ENCODE measurements around the gene FUT9.

FUT9 gene

DNA sequence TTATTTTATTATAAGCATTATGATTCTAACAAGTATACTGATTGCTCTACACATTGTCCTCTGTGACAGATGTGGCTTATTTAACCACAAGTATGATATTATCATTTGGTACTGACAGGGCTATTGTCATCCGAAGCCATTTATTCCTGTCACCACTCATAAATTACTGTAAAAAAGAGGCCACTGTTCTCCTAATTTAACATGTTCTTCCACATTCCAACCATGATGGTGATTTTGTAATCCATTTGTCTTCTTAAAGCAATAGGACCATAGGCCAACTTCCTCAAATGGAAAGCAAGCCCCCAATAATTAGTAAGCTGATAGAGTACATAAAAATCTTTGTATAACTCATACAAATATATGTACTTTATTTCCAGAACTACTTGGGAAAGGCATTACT lies 50.6 kb downstream of the FUT9 start:
- DNase-seq (ENCODE audit: low read depth in 4 of 4, low spot score in 1 of 4) = no peak

DNA sequence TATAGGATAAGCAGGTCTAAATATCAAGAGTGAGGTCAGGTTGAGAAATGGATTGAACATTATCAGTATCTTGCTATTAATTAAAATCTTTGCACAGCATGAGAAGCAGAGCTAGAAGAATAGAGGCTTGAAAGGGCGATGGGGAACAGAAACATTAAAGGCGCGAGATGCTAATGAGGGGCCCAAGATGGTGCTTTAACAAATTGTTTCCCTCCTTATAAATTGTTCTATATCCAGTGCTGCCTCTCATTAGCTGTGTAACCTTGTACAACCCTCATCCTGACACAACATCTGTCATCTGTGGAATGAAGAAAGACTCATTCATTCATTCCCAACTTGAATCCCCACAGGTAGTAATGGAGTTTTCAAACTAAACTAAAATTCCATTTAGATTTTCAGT lies 57.8 kb downstream of the FUT9 start:
- no peak for DNase-seq (ENCODE audit: low read depth in 4 of 4, low spot score in 1 of 4)

DNA sequence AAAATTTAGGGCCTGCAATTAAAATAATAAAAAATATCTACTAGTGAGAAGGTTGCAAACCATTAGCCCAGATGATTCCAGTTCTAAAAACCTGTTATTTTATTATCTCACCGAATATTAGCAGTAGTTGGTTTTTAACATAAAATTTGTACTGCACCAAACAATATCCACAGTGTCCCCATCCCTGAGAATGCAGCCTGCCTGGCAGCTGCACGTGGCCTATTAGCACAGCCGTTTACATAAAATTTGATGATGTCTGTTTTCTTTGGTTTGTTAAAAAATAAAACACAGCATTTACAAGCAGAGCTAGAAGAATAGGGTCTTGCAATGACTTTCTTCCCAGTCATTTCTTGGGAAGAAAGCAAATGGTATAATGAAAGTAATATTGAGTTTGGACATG lies 58.2 kb downstream of the FUT9 start:
- DNase-seq (ENCODE audit: low read depth in 4 of 4, low spot score in 1 of 4) = no peak

DNA sequence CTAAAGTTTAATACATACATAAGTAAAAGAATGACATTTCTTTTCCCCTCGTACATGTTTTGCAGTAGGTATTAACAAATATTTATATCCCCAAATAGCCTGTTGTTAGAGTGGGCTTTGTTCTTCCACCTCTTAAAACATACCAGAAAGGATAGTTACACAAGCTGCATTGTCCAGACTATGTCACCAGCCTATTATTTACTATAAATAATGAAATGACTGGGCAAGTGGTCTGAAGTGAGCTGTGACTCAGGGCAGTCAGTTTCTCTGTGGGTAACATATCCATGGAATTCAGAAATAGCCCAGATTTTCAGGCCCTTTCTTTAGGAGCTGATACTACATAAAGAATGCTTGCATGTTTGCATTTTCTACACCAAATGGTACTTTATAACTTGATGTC lies 60.1 kb downstream of the FUT9 start:
- DNase-seq (ENCODE audit: low read depth in 4 of 4, low spot score in 1 of 4) = no peak

DNA sequence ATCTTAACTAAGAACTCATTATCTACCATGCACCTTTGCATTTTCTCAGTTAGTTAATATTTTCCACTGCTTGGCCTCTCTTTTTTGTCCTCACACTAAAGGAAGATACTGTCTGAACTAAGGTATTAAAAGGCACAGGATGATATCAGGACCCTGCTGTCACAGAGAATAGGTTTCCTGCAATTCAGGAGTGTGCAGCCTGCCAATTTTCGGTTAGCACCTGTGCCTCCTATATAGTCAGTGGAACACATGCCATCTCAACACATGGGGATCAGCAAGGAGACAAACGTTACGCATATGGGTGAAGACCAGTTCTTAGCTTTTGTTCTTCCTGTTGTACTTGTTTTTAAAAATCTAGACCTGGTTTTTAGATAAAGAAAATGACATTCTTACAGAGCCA lies 71.0 kb downstream of the FUT9 start:
- no peak for DNase-seq (ENCODE audit: low read depth in 4 of 4, low spot score in 1 of 4)

DNA sequence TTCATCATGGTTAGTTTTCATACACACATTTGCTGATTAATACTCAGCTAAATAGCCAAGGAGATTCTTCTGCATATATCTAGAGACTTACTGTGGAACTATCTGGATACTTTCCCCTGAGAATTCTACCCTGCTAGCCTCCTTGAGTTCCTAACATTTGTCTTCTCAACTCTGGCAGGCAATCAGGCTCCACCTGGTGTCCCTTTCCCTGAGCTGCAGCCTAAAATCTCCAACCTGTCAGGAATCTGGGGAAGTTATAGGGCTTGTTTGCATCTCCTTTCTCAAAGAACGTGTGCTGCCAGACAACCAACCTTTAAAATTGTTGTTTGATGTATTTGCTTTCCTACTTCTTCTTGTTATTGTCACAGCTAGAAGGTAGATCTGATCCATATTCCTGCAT lies 73.4 kb downstream of the FUT9 start:
- DNase-seq (ENCODE audit: low read depth in 4 of 4, low spot score in 1 of 4) = no peak

DNA sequence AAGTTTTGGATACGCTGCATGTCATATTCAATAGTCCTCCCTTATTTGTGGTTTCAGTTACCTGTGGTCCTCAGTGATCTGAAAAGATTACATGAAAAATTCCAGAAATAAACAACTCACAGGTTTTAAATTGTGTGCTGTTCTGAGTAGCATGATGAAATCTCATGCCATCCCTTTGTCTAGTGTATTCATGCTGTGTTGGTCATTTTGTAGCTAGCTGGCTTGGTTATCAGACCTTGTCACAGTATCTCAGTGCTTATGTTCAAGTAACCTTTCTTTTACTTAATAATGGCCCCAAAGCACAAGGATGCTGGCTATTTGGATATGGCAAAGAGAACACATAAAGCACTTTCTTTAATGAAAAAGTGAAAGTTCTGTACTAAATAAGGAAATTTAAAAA lies 78.3 kb downstream of the FUT9 start:
- no peak for DNase-seq (ENCODE audit: low read depth in 4 of 4, low spot score in 1 of 4)

DNA sequence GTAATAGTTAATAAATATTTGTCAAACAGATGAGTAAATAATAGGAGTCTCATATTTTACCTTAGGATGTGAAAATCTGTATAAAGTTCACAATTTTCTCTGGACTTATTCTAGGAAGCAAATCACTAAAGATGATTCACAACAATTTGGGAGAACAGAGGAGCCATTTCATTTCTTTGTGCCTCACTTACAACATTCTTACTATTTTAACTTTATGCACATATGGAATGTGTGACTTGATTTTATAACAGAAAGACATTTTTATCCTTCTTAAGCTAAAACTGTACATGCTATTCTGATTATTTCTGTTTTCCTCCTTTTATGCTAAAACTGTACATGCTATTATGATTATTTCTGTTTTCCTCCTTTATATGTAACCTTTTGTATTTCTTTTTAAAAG lies 83.3 kb downstream of the FUT9 start:
- DNase-seq (ENCODE audit: low read depth in 4 of 4, low spot score in 1 of 4) = no peak

DNA sequence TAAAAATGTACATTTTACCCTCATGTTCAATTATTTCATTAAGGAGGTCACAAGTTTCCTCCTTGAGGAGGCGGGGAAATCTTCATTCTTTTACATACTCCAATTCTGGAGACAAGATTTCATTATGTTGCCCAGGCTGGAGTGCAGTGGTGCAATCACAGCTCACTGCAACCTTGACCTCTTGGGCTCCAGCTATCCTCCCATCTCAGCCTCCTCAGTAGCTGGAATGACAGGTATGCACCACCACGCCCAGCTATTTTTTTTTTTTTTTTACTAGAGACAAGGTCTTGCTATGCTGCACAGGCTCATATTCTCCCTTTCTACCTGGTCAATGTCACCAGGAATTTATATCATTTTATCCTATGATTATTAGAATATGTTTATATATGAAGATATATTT lies 85.8 kb downstream of the FUT9 start:
- DNase-seq (ENCODE audit: low read depth in 4 of 4, low spot score in 1 of 4) = no peak

DNA sequence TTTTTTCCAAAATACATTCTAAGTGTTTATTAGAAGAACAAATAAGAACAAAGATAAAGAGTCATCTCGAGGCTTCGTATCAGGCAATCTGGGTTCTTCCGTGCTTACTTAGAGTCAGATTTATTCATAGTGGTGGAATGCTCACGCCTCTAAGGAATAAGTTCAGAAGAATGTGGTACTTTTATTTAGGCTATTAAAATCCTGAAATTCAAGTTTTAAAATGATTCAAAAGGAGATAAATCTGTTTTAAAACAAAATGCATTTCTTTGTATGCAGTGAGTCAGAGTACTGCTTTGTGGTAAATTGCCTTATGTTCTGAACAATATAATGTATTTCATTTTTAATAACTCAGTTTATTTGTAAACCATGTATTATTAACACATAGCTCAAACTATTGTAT lies 89.1 kb downstream of the FUT9 start:
- DNase-seq (ENCODE audit: low read depth in 4 of 4, low spot score in 1 of 4) = no peak

DNA sequence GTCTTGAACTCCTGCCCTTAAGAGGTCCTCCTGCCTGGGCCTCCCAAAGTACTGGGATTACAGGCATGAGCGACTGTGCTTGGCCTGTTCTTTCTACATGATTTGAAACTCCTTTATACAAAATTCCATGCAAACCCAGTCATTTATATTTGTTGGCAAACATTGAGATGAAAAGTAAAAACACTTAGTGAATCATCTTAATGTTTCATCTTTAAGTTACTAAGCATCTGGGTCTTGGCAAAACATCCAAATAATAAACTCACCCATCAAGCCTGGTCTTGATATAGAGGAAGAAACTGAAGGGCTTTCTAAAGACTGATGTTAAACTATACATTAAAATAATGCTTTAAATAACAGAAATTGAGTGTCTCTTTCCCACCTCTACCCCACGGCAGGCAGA lies 95.1 kb downstream of the FUT9 start:
- DNase-seq (ENCODE audit: low read depth in 4 of 4, low spot score in 1 of 4) = no peak

DNA sequence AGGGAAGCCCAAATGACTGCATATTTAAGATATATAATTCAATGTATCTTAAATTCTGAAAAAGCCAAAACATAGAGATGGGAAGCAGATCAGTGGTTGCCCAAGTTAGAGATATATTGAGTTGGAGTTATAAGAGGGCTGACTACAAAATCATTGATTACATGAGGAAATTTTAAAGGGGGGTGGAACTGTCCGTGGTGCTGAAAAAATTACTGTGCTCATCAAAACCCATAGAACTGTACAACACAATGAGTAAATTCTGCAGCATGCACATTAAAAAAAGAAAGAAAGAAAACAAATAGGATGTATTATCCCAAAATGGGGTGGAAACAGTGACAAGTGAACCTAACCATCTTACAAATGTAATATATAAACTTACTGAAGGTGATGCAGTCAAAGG lies 100.9 kb downstream of the FUT9 start:
- DNase-seq (ENCODE audit: low read depth in 4 of 4, low spot score in 1 of 4) = no peak

DNA sequence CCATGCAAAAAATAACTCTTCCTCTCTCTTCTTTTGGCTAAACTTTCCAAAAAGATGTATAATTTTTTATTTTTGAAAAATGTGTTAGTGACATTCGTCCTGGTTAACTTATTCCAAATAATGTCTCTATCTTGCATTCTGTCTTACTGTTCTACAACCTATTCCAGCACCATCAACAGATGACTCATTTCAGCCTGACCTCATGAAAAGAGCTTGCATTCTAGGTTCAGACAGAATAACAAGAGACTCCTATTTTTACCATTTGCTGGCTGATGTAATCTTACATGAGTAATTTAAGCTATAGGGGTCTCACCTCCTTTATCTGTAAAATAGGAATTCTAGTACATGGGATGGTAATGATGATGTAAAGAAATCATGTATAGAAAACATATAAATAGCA lies 109.0 kb downstream of the FUT9 start:
- no peak for DNase-seq (ENCODE audit: low read depth in 4 of 4, low spot score in 1 of 4)

DNA sequence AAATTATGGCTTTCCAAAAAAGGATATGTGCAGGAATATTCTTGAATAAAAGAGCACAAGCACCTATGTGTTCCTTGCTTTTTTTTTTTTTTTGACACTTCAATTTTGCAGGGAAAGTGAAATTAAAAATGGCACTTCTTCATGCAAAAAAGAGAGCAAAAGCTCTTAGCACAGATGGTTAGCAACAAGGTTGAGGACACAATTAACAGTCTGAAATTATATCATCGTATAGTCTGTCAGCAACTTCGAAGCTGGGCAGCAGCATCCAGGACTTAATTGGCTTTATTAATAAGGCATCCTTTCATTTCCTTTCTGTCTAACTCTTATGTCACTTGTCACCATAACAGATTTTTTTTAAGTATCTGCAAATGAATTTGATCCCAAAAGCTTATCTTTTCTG lies 122.6 kb downstream of the FUT9 start:
- DNase-seq (ENCODE audit: low read depth in 4 of 4, low spot score in 1 of 4) = no peak

DNA sequence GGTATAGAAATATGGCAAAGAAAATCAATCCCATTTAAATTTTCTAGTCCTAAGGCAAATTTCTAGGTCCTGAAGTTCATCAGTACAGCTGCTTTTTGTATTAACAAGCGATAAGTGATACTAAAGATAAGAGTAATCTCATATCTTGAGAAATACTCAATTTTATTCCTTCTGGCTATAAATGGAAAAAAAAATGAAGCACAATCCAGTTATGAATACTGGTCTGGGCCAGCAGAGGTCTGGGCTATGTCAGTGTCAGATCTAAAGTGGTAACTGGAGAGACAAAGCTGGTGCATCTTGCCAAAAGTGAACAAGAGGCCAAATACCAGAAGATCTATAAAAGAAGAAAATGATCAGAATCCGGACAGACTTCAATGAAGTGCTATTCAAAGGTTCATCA lies 126.4 kb downstream of the FUT9 start:
- DNase-seq (ENCODE audit: low read depth in 4 of 4, low spot score in 1 of 4) = no peak

DNA sequence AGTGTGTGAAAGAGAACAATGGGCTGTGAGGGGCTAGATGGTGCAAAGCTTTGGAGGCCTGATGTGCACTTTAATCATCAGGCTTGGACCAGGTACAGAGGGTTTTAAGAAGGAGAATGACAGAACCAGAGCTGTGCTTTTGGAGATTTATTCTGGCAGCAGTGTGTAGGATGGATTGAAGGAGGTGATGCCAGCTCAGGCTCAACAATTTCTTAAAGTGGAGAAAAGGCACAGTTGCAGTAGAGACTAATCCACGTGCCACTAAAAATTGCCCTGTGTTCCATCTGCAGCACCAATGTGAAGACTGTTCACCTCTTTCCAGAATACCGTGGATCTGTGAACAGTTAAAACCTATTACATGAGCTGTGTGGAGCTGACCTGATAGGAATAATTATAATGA lies 134.7 kb downstream of the FUT9 start:
- no peak for DNase-seq (ENCODE audit: low read depth in 4 of 4, low spot score in 1 of 4)

DNA sequence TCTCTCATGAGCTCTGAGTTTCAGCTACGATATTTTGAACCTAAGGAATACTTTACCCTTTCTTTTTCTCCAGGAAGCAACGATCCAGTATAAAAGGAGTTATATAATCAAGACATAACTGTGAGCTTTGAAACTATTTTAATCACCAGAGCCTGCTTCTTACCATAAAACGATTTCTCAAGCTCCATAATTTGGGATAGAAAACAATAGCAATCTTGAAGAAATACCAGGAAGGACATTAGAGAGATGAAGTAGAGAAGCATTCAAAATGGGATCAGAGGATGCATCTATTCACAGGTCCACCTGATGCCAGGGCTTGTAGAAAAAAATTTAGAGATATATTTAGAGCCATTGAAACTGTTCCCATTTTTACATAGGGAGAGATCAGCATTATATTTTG lies 135.9 kb downstream of the FUT9 start:
- no peak for DNase-seq (ENCODE audit: low read depth in 4 of 4, low spot score in 1 of 4)

DNA sequence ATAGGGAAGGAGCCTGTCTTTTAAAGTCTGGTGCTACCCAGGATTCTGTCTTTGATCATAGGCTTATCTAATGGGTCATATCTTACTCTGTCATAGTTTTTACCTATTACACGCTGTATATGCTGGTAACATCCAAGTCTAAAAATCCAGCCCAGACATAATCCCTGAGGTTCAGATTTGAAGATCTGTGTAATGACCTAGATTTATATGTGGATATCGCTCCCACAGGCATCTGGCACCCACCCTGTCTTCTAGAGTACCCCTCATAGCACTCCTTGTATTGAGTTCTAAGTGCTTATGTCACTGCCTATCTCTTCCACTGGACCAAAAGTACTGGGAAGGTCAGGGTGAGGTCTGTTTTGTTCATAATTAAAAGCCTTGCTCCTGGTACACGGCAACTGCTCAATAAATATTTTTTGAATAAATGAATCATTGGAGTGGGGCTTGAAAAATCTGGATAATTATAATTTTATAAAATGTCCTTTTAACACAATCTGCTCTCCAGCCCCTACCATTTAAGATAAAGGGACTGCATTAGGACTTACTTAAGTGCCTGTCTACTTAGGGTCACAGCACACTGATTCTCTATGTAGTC lies 136.4 kb downstream of the FUT9 start:
- DNase-seq (ENCODE audit: low read depth in 4 of 4, low spot score in 1 of 4) = no peak

DNA sequence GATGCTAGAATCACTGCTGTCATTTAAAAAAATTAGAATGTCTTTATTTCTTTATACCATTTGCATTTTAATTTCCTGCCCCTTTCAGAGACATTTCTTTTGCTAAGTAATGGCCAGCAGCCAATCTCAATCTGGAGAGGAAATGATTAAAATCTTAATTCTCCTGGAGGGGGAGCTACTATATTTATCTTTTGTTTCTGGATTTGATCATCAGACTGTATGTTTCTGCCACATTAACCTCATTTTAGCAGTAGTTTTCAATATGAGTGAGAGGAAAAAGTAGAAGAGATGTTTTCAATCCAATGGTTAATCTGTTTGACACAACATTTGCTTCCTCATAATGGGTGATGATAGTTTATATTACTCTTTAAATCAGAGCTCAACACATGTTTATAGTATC lies 138.0 kb downstream of the FUT9 start:
- no peak for DNase-seq (ENCODE audit: low read depth in 4 of 4, low spot score in 1 of 4)

DNA sequence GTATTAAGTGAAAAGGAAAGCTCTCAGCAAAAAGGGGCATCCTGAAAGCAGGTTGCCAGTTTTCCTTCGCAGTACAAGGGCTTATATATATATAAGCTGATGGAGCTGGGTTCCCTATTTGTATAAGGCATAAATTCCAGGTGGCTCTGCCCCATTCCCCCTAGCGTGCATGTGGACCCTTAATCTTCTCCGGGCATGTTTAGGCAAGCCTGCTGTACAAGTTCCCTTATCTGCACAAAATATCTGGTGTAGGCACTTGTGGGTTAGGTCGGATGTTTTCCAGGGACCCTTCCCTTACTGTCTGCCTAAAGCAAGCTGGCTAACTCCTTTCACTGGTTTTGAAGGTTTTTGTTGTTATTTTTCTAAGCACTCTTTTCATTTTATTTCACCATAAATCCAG lies 140.7 kb downstream of the FUT9 start:
- no peak for DNase-seq (ENCODE audit: low read depth in 4 of 4, low spot score in 1 of 4)

DNA sequence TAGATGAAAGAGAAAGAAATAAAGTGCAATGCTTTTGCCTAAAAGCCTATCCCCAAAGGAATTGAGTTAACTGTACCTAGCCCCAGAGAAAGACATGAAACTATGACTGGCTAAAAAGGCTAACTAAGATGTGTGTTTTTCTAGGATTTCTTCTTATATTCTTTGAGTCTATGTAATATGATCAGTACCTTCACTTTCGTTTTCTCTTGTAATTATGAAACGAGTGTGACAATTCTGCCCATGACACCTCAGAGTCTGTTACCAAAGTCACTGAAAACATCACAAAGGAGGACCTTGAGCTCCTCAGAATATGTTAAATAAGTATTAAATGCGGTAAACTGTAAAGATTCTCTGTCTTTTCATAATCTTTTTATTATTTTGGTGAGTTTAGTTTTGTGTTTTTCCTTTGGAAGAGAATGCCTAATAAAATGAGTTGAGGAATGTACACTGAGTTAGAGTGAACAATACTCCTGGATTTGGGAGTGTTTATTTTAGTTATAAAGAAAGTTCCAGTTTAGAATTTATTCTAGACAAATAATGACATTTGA lies 141.3 kb downstream of the FUT9 start:
- DNase-seq (ENCODE audit: low read depth in 4 of 4, low spot score in 1 of 4) = no peak

DNA sequence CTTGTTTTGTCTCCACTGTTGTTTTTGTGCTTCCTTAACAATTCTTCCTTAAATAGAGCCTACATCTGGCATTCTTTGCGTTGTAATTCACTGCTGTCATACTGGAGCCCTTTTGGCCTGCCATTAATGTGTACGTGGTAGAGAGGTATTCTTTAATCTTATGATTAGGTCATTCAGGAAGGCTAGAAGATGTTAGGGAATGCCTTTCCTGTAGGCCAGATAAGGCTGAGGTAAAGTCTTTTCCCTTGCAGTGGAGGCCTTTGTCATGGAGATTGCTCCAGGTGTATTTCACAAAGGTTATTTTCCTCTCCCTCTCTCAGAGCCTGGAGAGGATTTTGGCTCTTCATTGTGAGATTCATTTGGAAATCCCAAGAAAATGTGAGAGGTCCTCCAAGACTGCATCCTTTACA lies 146.9 kb downstream of the FUT9 start:
- DNase-seq (ENCODE audit: low read depth in 4 of 4, low spot score in 1 of 4) = no peak

DNA sequence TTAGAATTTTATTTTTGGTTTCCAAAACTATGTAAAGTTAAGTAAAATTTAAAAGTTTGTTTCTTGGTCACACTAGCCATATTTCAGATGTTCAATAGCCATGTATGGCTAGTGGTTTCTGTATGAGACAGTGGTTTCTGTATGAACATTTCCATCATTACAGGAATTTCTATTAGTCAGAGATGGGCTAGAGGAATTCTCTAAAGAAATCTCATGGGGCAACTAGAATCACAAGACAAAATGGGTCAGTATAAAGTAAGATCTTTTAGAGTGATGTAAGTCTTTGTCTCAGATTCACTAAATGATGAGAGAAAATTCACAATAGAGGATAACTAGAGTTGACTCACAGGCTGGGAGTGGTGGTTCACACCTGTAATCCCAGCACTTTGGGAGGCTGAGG lies 149.0 kb downstream of the FUT9 start:
- no peak for DNase-seq (ENCODE audit: low read depth in 4 of 4, low spot score in 1 of 4)

DNA sequence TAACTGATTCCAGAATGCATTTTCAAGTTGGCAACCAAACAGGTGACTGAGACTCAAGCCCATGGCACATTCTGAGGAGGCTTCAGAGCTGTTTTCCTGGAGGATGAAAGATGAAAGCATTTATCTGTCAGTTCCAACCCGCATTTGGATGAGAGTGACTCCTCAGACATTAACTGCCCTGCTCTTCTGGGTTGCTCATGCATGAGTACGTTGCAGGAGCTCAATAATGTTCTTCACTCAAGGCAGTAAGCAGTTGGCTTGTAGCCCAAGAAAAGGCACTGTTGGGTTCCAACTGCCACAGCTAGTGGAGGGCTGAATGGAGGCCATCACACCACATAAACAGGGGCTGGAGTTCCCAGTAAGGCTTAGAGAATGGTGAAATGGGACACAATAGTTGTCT lies 155.3 kb downstream of the FUT9 start:
- DNase-seq (ENCODE audit: low read depth in 4 of 4, low spot score in 1 of 4) = no peak

Data from stimulated activated CD4-positive, alpha-beta T cell treated with anti-CD3 and anti-CD28 coated beads, Interleukin-1b, Interleukin-23, amount 100 ng/mL, for 24 hours (primary cell).